Mesenchymal stem cell (in vitro differentiated cells and primary cell): Measurements from ENCODE around the gene RNFT2.

ENCODE experiments used
- DNase-seq: peaks from one replicate; pipeline ENCODE4 v3.0.0-alpha.2; 2013
- H2AFZ ChIP-seq: one replicate; pipeline ENCODE4 v1.6.1; 2013; ENCODE audit warnings: low read depth, mild to moderate bottlenecking, control low read depth, inconsistent platforms, low read length, moderate library complexity
- H2AK5ac ChIP-seq: 2 replicates; pipeline ENCODE4 v1.6.1; 2013; ENCODE audit warnings: low read length, moderate library complexity, mild to moderate bottlenecking, inconsistent platforms; ENCODE audit not compliant: severe bottlenecking
- H2BK120ac ChIP-seq: one replicate; pipeline ENCODE4 v1.6.1; 2013; ENCODE audit warnings: low read depth, mild to moderate bottlenecking, inconsistent platforms, low read length, moderate library complexity
- H2BK12ac ChIP-seq, 2 experiments: one replicate each; pipeline ENCODE4 v1.6.1; 2013; ENCODE audit warnings: inconsistent platforms in 2 of 2, low read length in 2 of 2, mild to moderate bottlenecking in 2 of 2, moderate library complexity in 2 of 2, control low read depth in 1 of 2
- H2BK15ac ChIP-seq: one replicate; pipeline ENCODE4 v1.6.1; 2013; ENCODE audit warnings: mild to moderate bottlenecking, low read depth, inconsistent platforms; ENCODE audit not compliant: poor library complexity, severe bottlenecking
- H2BK5ac ChIP-seq: 2 replicates; pipeline ENCODE4 v1.6.1; 2013; ENCODE audit warnings: low read depth, mild to moderate bottlenecking, low read length, control low read depth, inconsistent platforms; ENCODE audit not compliant: poor library complexity, severe bottlenecking
- H3K14ac ChIP-seq, 2 experiments: one replicate each; pipeline ENCODE4 v1.6.1; 2013; ENCODE audit warnings: inconsistent platforms in 2 of 2, low read length in 2 of 2, control low read depth in 1 of 2, mild to moderate bottlenecking in 1 of 2, moderate library complexity in 1 of 2
- H3K18ac ChIP-seq, 2 experiments: one replicate each; pipeline ENCODE4 v1.6.1; 2013; ENCODE audit warnings: inconsistent platforms in 2 of 2, low read length in 2 of 2, control low read depth in 1 of 2, low read depth in 1 of 2, mild to moderate bottlenecking in 1 of 2
- H3K23ac ChIP-seq, 2 experiments: one replicate each; pipeline ENCODE4 v1.6.1; 2013; ENCODE audit warnings: inconsistent platforms in 2 of 2, low read length in 2 of 2, mild to moderate bottlenecking in 2 of 2, moderate library complexity in 2 of 2, control low read depth in 1 of 2
- H3K27ac ChIP-seq: 2 replicates; pipeline ENCODE4 v1.5.1; 2013; ENCODE audit warnings: mild to moderate bottlenecking, moderate library complexity, low read length, control low read depth, inconsistent platforms; ENCODE audit not compliant: poor library complexity, severe bottlenecking
- H3K27me3 ChIP-seq, 2 experiments: 2 replicates each; pipeline versions ENCODE4 v1.6.1 to v1.7.0; 2013; ENCODE audit warnings: low read length in 2 of 2, mild to moderate bottlenecking in 2 of 2, moderate library complexity in 2 of 2, control low read depth in 1 of 2, inconsistent platforms in 1 of 2; ENCODE audit not compliant: control insufficient read depth in 1 of 2, insufficient read depth in 1 of 2
- H3K36me3 ChIP-seq, 2 experiments: 2 replicates each; pipeline versions ENCODE4 v1.6.1 to v1.7.0; 2013; ENCODE audit warnings: low read length in 2 of 2, control low read depth in 1 of 2, inconsistent platforms in 1 of 2, low read depth in 1 of 2, mild to moderate bottlenecking in 1 of 2; ENCODE audit not compliant: insufficient read depth in 2 of 2, control insufficient read depth in 1 of 2
- H3K4ac ChIP-seq, 2 experiments: one replicate each; pipeline ENCODE4 v1.6.1; 2013; ENCODE audit warnings: inconsistent platforms in 2 of 2, low read length in 2 of 2, mild to moderate bottlenecking in 2 of 2, moderate library complexity in 2 of 2, control low read depth in 1 of 2, low read depth in 1 of 2
- H3K4me1 ChIP-seq: 2 replicates; pipeline ENCODE4 v1.6.1; 2013; ENCODE audit warnings: low read depth, low read length, control low read depth; ENCODE audit not compliant: control insufficient read depth, insufficient read depth
- H3K4me2 ChIP-seq: 2 replicates; pipeline ENCODE4 v1.6.1; 2013; ENCODE audit warnings: low read length, mild to moderate bottlenecking, inconsistent platforms; ENCODE audit not compliant: poor library complexity, severe bottlenecking
- H3K4me3 ChIP-seq, 2 experiments: 2 replicates each; pipeline versions ENCODE4 v1.5.1 to v1.7.0; 2013; ENCODE audit warnings: low read length in 2 of 2, mild to moderate bottlenecking in 2 of 2, control low read depth in 1 of 2, low read depth in 1 of 2; ENCODE audit not compliant: insufficient read depth in 1 of 2
- H3K79me1 ChIP-seq: replicated peaks from 2 replicates; pipeline ENCODE4 v1.6.1; 2013; ENCODE audit warnings: mild to moderate bottlenecking, control low read depth, low read length, inconsistent platforms; ENCODE audit not compliant: poor library complexity, severe bottlenecking
- H3K9ac ChIP-seq: 2 replicates; pipeline ENCODE4 v1.7.0; 2013; ENCODE audit warnings: mild to moderate bottlenecking, low read length, moderate library complexity
- H3K9me3 ChIP-seq: 2 replicates; pipeline ENCODE4 v1.7.0; 2013; ENCODE audit warnings: mild to moderate bottlenecking, low read length; ENCODE audit not compliant: control insufficient read depth
- H4K8ac ChIP-seq: one replicate; pipeline ENCODE4 v1.6.1; 2013; ENCODE audit warnings: inconsistent platforms, mild to moderate bottlenecking, low read length, moderate library complexity
- H4K91ac ChIP-seq: one replicate; pipeline ENCODE4 v1.6.1; 2013; ENCODE audit warnings: mild to moderate bottlenecking, low read length, inconsistent platforms
- WGBS: methylation state at CpG from one replicate; pipeline ENCODE4 v1.1.7; 2013; ENCODE audit warnings: mixed read lengths; 5-methylcytosine and 5-hydroxymethylcytosine counted together

The RNFT2 gene

GRCh38 chr12:116860263-116860662, 122.1 kb downstream of the RNFT2 start:
- Histone ChIP-seq H3K4me1 (peaks cover 4% of the 10 kb centered on the region), H2AK5ac (no peak overlapping the region), H3K4ac (no peak overlapping the region), H4K8ac (no peak overlapping the region), H3K9ac (peak overlapping the region; percentile 28), H3K9me3 (no peaks in the 10 kb centered on the region), H2BK120ac (no peak overlapping the region), H3K36me3 (no peaks in the 10 kb centered on the region), H3K27me3 (peaks cover 29 to 32% of the 10 kb centered on the region in 2 experiments), H2BK15ac (no peak overlapping the region), H3K79me1 (no peaks in the 10 kb centered on the region), H3K23ac (no peak overlapping the region), H4K91ac (no peak overlapping the region), H2BK12ac (no peak overlapping the region), H3K4me3 (peak overlapping the region in 1 of 2 experiments; percentile 74), H3K27ac (no peak overlapping the region), H3K14ac (no peak overlapping the region), H3K4me2 (no peak overlapping the region), H2AFZ (no peak overlapping the region), H2BK5ac (no peak overlapping the region), H3K18ac (no peak overlapping the region)
- WGBS: 80% methylated on average over 1 of the region's 3 CpGs
- DNase-seq: no peak

- H3K36me3 ChIP-seq: no peaks in the 10 kb centered on the region
- H2AK5ac ChIP-seq: no peak overlapping the region
- H2BK120ac ChIP-seq: no peak overlapping the region
- H3K23ac ChIP-seq: no peak overlapping the region
- H4K91ac ChIP-seq: no peak overlapping the region
- H4K8ac ChIP-seq: no peak overlapping the region
- no peak overlapping the region for H3K9ac ChIP-seq
- H2AFZ ChIP-seq: no peak overlapping the region
- no peak overlapping the region for H3K4me3 ChIP-seq
- no peaks in the 10 kb centered on the region for H3K9me3 ChIP-seq
- no peak overlapping the region for H2BK5ac ChIP-seq
- peaks cover 4% of the 10 kb centered on the region for H3K4me1 ChIP-seq
- no peak overlapping the region for H2BK15ac ChIP-seq
- H3K4me2 ChIP-seq: no peak overlapping the region
- H3K27me3 ChIP-seq: peaks cover 24% of the 10 kb centered on the region in 2 experiments
- no peak overlapping the region for H3K4ac ChIP-seq
- DNase-seq: peak; percentile 56
- H3K14ac ChIP-seq: no peak overlapping the region
- H3K79me1 ChIP-seq: no peaks in the 10 kb centered on the region
- no peak overlapping the region for H3K18ac ChIP-seq
- no peak overlapping the region for H2BK12ac ChIP-seq
- WGBS: 68% methylated on average over 10 of the region's 12 CpGs
- H3K27ac ChIP-seq: no peak overlapping the region
These were observed 123.2 kb downstream of the RNFT2 start for GRCh38 chr12:116861320-116861719.

GRCh38 chr12:116862167-116862566, 124.1 kb downstream of the RNFT2 start:
- Histone ChIP-seq H3K27me3 (peaks cover 15 to 24% of the 10 kb centered on the region in 2 experiments), H2BK12ac (no peak overlapping the region), H2AFZ (no peak overlapping the region), H3K4me1 (peaks cover 4% of the 10 kb centered on the region), H3K9ac (no peak overlapping the region), H3K18ac (no peak overlapping the region), H4K91ac (no peak overlapping the region), H3K23ac (no peak overlapping the region), H2BK15ac (no peak overlapping the region), H3K4me2 (no peak overlapping the region), H2AK5ac (no peak overlapping the region), H3K27ac (no peak overlapping the region), H3K36me3 (no peaks in the 10 kb centered on the region), H3K4ac (no peak overlapping the region), H3K9me3 (no peaks in the 10 kb centered on the region), H2BK120ac (no peak overlapping the region), H3K4me3 (no peak overlapping the region), H3K79me1 (no peaks in the 10 kb centered on the region), H2BK5ac (no peak overlapping the region), H3K14ac (no peak overlapping the region), H4K8ac (no peak overlapping the region)
- DNase-seq: no peak
- WGBS: 98% methylated on average over 4 of the region's 4 CpGs

- Histone ChIP-seq H2AFZ (no peak overlapping the region), H3K27ac (no peak overlapping the region), H2BK15ac (no peak overlapping the region), H3K4ac (no peak overlapping the region), H3K36me3 (no peaks in the 10 kb centered on the region), H2AK5ac (no peak overlapping the region), H3K4me2 (no peak overlapping the region), H4K8ac (no peak overlapping the region), H2BK12ac (no peak overlapping the region), H3K18ac (no peak overlapping the region), H3K9ac (peak overlapping the region; percentile 62), H2BK5ac (no peak overlapping the region), H3K23ac (no peak overlapping the region), H3K4me1 (peaks cover 4% of the 10 kb centered on the region), H4K91ac (no peak overlapping the region), H2BK120ac (no peak overlapping the region), H3K79me1 (no peaks in the 10 kb centered on the region), H3K9me3 (no peaks in the 10 kb centered on the region), H3K4me3 (no peak overlapping the region), H3K27me3 (peaks cover 11 to 25% of the 10 kb centered on the region in 2 experiments), H3K14ac (no peak overlapping the region)
- DNase-seq: peak; percentile 21
- WGBS: 40% methylated on average over 6 of the region's 6 CpGs
These were observed 125.2 kb downstream of the RNFT2 start for GRCh38 chr12:116863275-116863767.
